H9 (cell line): Measurements from ENCODE around the gene NACC2. TPM values are rescaled to one million over a fixed set of nuclear protein-coding genes. Genes with fewer than 3 reads are reported as not detected.

Experiments used
- DNase-seq: peaks from one replicate; pipeline ENCODE4 v3.0.0-alpha.2; 2017
- H2AFZ ChIP-seq: one replicate; pipeline ENCODE4 v1.6.1; 2013; ENCODE audit warnings: mild to moderate bottlenecking, low read length, control low read depth, moderate library complexity
- H2AK5ac ChIP-seq: 2 replicates; pipeline ENCODE4 v1.6.1; 2013; ENCODE audit warnings: low read length, control low read depth, mixed read lengths; ENCODE audit not compliant: insufficient read length
- H2BK120ac ChIP-seq: one replicate; pipeline ENCODE4 v1.6.1; 2013; ENCODE audit warnings: low read depth, mild to moderate bottlenecking, low read length, control low read depth, inconsistent platforms; ENCODE audit not compliant: poor library complexity, severe bottlenecking
- H2BK12ac ChIP-seq: 2 replicates; pipeline ENCODE4 v1.6.1; 2013; ENCODE audit warnings: low read length, control low read depth, mixed read lengths, low read depth; ENCODE audit not compliant: insufficient read length
- H2BK15ac ChIP-seq: 2 replicates; pipeline ENCODE4 v1.6.1; 2013; ENCODE audit warnings: low read depth, low read length, control low read depth
- H2BK20ac ChIP-seq: one replicate; pipeline ENCODE4 v1.6.1; 2013; ENCODE audit warnings: low read depth, mild to moderate bottlenecking, low read length, control low read depth, inconsistent platforms; ENCODE audit not compliant: poor library complexity, severe bottlenecking
- H2BK5ac ChIP-seq: 2 replicates; pipeline ENCODE4 v1.6.1; 2013; ENCODE audit warnings: low read length, control low read depth, mixed read lengths; ENCODE audit not compliant: insufficient read length
- H3K14ac ChIP-seq: 2 replicates; pipeline ENCODE4 v1.6.1; 2013; ENCODE audit warnings: low read length, control low read depth; ENCODE audit not compliant: insufficient read depth
- H3K18ac ChIP-seq: 2 replicates; pipeline ENCODE4 v1.6.1; 2013; ENCODE audit warnings: low read depth, mild to moderate bottlenecking, mixed read lengths, low read length, control low read depth; ENCODE audit not compliant: insufficient read length
- H3K23ac ChIP-seq: 2 replicates; pipeline ENCODE4 v1.6.1; 2013; ENCODE audit warnings: low read length, control low read depth, mixed read lengths, low read depth; ENCODE audit not compliant: insufficient read length
- H3K23me2 ChIP-seq: 2 replicates; pipeline ENCODE4 v1.6.1; 2013; ENCODE audit warnings: low read depth, mild to moderate bottlenecking, mixed read lengths, low read length, control low read depth; ENCODE audit not compliant: insufficient read length, poor library complexity, severe bottlenecking
- H3K27ac ChIP-seq: 2 replicates; pipeline ENCODE4 v1.5.1; 2013; ENCODE audit warnings: low read length, control low read depth, mixed read lengths, low read depth; ENCODE audit not compliant: insufficient read length
- H3K27me3 ChIP-seq: 2 replicates; pipeline ENCODE4 v1.6.1; 2013; ENCODE audit warnings: low read length, control low read depth, inconsistent platforms; ENCODE audit not compliant: insufficient read depth
- H3K4ac ChIP-seq: 2 replicates; pipeline ENCODE4 v1.6.1; 2013; ENCODE audit warnings: low read depth, mild to moderate bottlenecking, control low read depth, inconsistent platforms, low read length, moderate library complexity
- H3K4me1 ChIP-seq: 2 replicates; pipeline ENCODE4 v1.6.1; 2013; ENCODE audit warnings: low read length, control low read depth, inconsistent platforms; ENCODE audit not compliant: insufficient read depth
- H3K4me2 ChIP-seq: 2 replicates; pipeline ENCODE4 v1.6.1; 2013; ENCODE audit warnings: low read length, control low read depth, mixed read lengths; ENCODE audit not compliant: insufficient read length, insufficient read depth
- H3K56ac ChIP-seq: 2 replicates; pipeline ENCODE4 v1.6.1; 2013; ENCODE audit warnings: low read depth, mild to moderate bottlenecking, mixed read lengths, low read length, control low read depth; ENCODE audit not compliant: insufficient read length
- H3K79me1 ChIP-seq: 2 replicates; pipeline ENCODE4 v1.6.1; 2013; ENCODE audit warnings: low read depth, mild to moderate bottlenecking, moderate library complexity, low read length, control low read depth, inconsistent platforms; ENCODE audit not compliant: insufficient read depth, poor library complexity, severe bottlenecking
- H3K79me2 ChIP-seq: 2 replicates; pipeline ENCODE4 v1.6.1; 2013; ENCODE audit warnings: low read length, control low read depth, inconsistent platforms; ENCODE audit not compliant: insufficient read depth
- H3K9ac ChIP-seq: 2 replicates; pipeline ENCODE4 v1.6.1; 2013; ENCODE audit warnings: low read length, control low read depth, mixed read lengths; ENCODE audit not compliant: insufficient read length; ENCODE audit errors: extremely low read depth
- H3K9me3 ChIP-seq: one replicate; pipeline ENCODE4 v1.6.1; 2013; ENCODE audit warnings: low read depth, low read length, inconsistent platforms; ENCODE audit not compliant: control insufficient read depth
- H3T11ph ChIP-seq: one replicate; pipeline ENCODE4 v1.6.1; 2013; ENCODE audit warnings: mild to moderate bottlenecking, low read length, control low read depth, inconsistent platforms
- H4K20me1 ChIP-seq: one replicate; pipeline ENCODE4 v1.6.1; 2013; ENCODE audit not compliant: control insufficient read depth, insufficient read length, insufficient read depth
- H4K5ac ChIP-seq: 2 replicates; pipeline ENCODE4 v1.6.1; 2013; ENCODE audit warnings: low read depth, mild to moderate bottlenecking, mixed read lengths, low read length, control low read depth; ENCODE audit not compliant: insufficient read length
- H4K8ac ChIP-seq: replicated peaks from 2 replicates; pipeline ENCODE4 v1.6.1; 2013; ENCODE audit warnings: low read length, control low read depth, mixed read lengths, low read depth; ENCODE audit not compliant: insufficient read length
- H4K91ac ChIP-seq: 2 replicates; pipeline ENCODE4 v1.6.1; 2013; ENCODE audit warnings: low read depth, mild to moderate bottlenecking, moderate library complexity, mixed read lengths, low read length, control low read depth; ENCODE audit not compliant: insufficient read length
- H3K27ac Mint-ChIP-seq, 3 experiments: 2 replicates in 2 of 3; 3 replicates in 1 of 3; pipeline ENCODE4 v1.8.0; 2020 to 2021; ENCODE audit warnings: mixed read lengths in 3 of 3, mild to moderate bottlenecking in 1 of 3, moderate library complexity in 1 of 3
- H3K27me3 Mint-ChIP-seq: 2 replicates; pipeline ENCODE4 v1.8.0; 2021; ENCODE audit warnings: low read depth, mild to moderate bottlenecking, moderate library complexity, mixed read lengths
- H3K36me3 Mint-ChIP-seq, 3 experiments: 2 replicates in 2 of 3; 3 replicates in 1 of 3; pipeline ENCODE4 v1.8.0; 2020 to 2021; ENCODE audit warnings: low read depth in 3 of 3, mixed read lengths in 3 of 3; ENCODE audit not compliant: insufficient read depth in 1 of 3
- H3K4me1 Mint-ChIP-seq, 2 experiments: 2 replicates each; pipeline ENCODE4 v1.8.0; 2020; ENCODE audit warnings: mixed read lengths in 2 of 2
- H3K4me3 Mint-ChIP-seq, 2 experiments: 2 replicates in 1 of 2; 3 replicates in 1 of 2; pipeline ENCODE4 v1.8.0; 2020 to 2021; ENCODE audit warnings: mild to moderate bottlenecking in 2 of 2, mixed read lengths in 2 of 2, moderate library complexity in 1 of 2
- H3K9me3 Mint-ChIP-seq, 2 experiments: 2 replicates in 1 of 2; 3 replicates in 1 of 2; pipeline ENCODE4 v1.8.0; 2020; ENCODE audit warnings: mild to moderate bottlenecking in 2 of 2, mixed read lengths in 2 of 2, moderate library complexity in 1 of 2
- CTCF ChIP-seq: fragments of 200-600 bp; sonication (generic); conservative IDR thresholded peaks from 3 replicates; pipeline ENCODE4 v1.8.0; 2021; ENCODE audit warnings: antibody characterized with exemption, mild to moderate bottlenecking
- WGBS: extraction: QIAGEN DNeasy Blood & Tissue Kit; methylation state at CpG from one replicate; pipeline ENCODE4 v1.1.7; 2013; ENCODE audit warnings: missing lambda C conversion rate, low lambda C conversion rate, mixed read lengths; ENCODE audit not compliant: insufficient read length; ENCODE audit errors: extremely low coverage; 5-methylcytosine and 5-hydroxymethylcytosine counted together
- total RNA-seq: library from RNA; stranded (reverse); gene quantifications from 2 replicates; pipeline ENCODE4 v1.2.1, GENCODE V29; 2021

Gene NACC2
- total RNA-seq, 1 experiment from 2014 or later, result 11.5 TPM

DNA sequence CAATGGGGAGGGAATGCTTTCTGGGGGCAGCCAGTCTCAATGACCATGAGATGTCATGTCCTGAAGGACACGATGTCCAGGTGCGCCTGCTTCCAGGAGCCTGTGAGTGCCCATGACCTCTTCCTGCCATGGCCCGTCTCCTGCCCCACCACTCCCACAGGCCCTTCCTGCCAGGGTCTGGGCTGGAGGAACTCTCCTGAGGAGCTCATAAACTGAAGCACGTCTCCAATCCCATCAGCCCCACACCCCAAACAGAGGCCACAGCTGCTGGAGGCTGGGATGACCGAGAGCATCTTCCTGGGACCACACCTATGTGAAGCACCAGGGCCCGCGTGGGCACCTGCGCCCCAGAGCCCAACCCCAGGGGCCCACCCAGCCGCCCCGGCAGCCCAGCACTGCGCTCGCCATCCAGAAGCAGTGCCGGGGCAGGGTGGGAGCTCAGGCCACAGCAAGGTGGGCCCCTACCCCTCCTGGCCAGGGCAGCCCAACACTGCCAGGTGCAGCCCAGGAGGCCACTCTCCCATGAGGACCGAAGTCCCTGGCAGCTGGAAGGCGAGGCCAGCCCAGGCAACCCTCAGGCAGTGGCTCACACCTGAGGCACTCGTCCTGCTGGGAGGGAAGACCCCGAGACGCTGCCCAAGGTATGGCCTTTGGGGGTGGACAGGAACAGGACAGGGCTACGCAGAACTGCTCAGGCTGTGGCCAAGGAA is 80.0 kb downstream of the NACC2 start:
- peaks cover 2% of the 10 kb centered on the region for H3K27me3 Mint-ChIP-seq
- DNase-seq, result no peak

More for the DNA sequence above, 80.0 kb downstream of the NACC2 start:
- no peak for TF ChIP-seq CTCF
- peaks cover 0 to 3% (median 0%) of the 10 kb centered on the region in 3 experiments; a peak in 1 of 7 replicates for H3K36me3 Mint-ChIP-seq
- no peak overlapping the region for H3K4me2 ChIP-seq
- H2BK120ac ChIP-seq, result no peak overlapping the region
- no peaks in the 10 kb centered on the region for H3K9me3 ChIP-seq
- no peak overlapping the region for H2BK15ac ChIP-seq
- no peak overlapping the region for H4K8ac ChIP-seq
- no peak overlapping the region for H3K9ac ChIP-seq
- H2AFZ ChIP-seq, result no peak overlapping the region
- H3K4ac ChIP-seq, result no peak overlapping the region
- H3K4me1 Mint-ChIP-seq, result peaks cover 22 to 43% of the 10 kb centered on the region in 2 experiments
- no peaks in the 10 kb centered on the region for H3K4me1 ChIP-seq
- H3K27ac Mint-ChIP-seq, result no peak overlapping the region; a peak in 1 of 7 replicates
- H3K9me3 Mint-ChIP-seq, result no peaks in the 10 kb centered on the region
- H3T11ph ChIP-seq, result no peak overlapping the region
- H3K23me2 ChIP-seq, result no peaks in the 10 kb centered on the region
- H3K18ac ChIP-seq, result no peak overlapping the region
- no peak overlapping the region for H4K5ac ChIP-seq
- H2BK5ac ChIP-seq, result no peak overlapping the region
- WGBS, result no CpG with 5 or more reads among the region's 19 CpGs
- H3K23ac ChIP-seq, result no peak overlapping the region
- H3K27me3 ChIP-seq, result no peaks in the 10 kb centered on the region
- no peak overlapping the region for H3K27ac ChIP-seq
- H2BK12ac ChIP-seq, result no peak overlapping the region
- no peaks in the 10 kb centered on the region for H4K20me1 ChIP-seq
- no peak overlapping the region for H3K4me3 Mint-ChIP-seq
- H2AK5ac ChIP-seq, result no peak overlapping the region
- H3K14ac ChIP-seq, result no peak overlapping the region; the same call in 1 of the 2 replicates
- H3K79me2 ChIP-seq, result no peaks in the 10 kb centered on the region; the same call in 1 of the 2 replicates
- H2BK20ac ChIP-seq, result no peak overlapping the region
- H3K56ac ChIP-seq, result no peak overlapping the region
- no peak overlapping the region for H4K91ac ChIP-seq
- no peaks in the 10 kb centered on the region for H3K79me1 ChIP-seq
